Loucy (cell line): ENCODE data around the gene ZFAND2B.

Experiments used
- CTCF ChIP-seq: fragments of 200-600 bp; sonication (generic); conservative IDR thresholded peaks from 2 replicates; pipeline ENCODE4 v1.5.1; 2014; ENCODE audit warnings: mild to moderate bottlenecking, antibody characterized with exemption, low read length
- EZH2phosphoT487 ChIP-seq: fragments of 200-600 bp; IDR thresholded peaks from 2 replicates; pipeline ENCODE4 v1.6.1; 2018; ENCODE audit warnings: antibody characterized with exemption, mild to moderate bottlenecking, moderate library complexity, borderline replicate concordance

- TF ChIP-seq CTCF (no peak), EZH2phosphoT487 (no peak)
These were observed 2.0 kb upstream of the ZFAND2B start for GRCh38 chr2:219204425-219205164.
